ENCODE measurements around the gene NPAS3.

NPAS3 gene

GRCh38 chr14:32940711-32941667 is 2.3 kb downstream of the NPAS3 start:
- DNase-seq, result no peak

- no peak for DNase-seq
Measured at GRCh38 chr14:32941668-32942065, 3.0 kb downstream of the NPAS3 start.

- no peak for DNase-seq
Measured at GRCh38 chr14:32947081-32947480, 8.4 kb downstream of the NPAS3 start.

GRCh38 chr14:32947792-32948191 is 9.1 kb downstream of the NPAS3 start:
- DNase-seq, result no peak

- DNase-seq, result no peak
Measured at GRCh38 chr14:32950584-32950983, 11.9 kb downstream of the NPAS3 start.

GRCh38 chr14:32967421-32967820 is 28.7 kb downstream of the NPAS3 start:
- DNase-seq, result no peak

- DNase-seq, result no peak
Measured at GRCh38 chr14:32968972-32969544, 30.4 kb downstream of the NPAS3 start.

GRCh38 chr14:32977913-32978312 is 39.2 kb downstream of the NPAS3 start:
- no peak for DNase-seq

GRCh38 chr14:32978691-32979255 is 40.1 kb downstream of the NPAS3 start:
- DNase-seq, result no peak

GRCh38 chr14:32980178-32980901 is 41.7 kb downstream of the NPAS3 start:
- DNase-seq, result no peak

GRCh38 chr14:32980902-32981501 is 42.3 kb downstream of the NPAS3 start:
- DNase-seq, result no peak

GRCh38 chr14:32984241-32984930 is 45.7 kb downstream of the NPAS3 start:
- DNase-seq, result no peak

- DNase-seq, result no peak
Measured at GRCh38 chr14:32985866-32986265, 47.2 kb downstream of the NPAS3 start.

GRCh38 chr14:32986791-32987540 is 48.3 kb downstream of the NPAS3 start:
- DNase-seq, result no peak

- DNase-seq, result no peak
Measured at GRCh38 chr14:32991691-32992090, 53.0 kb downstream of the NPAS3 start.

GRCh38 chr14:32993921-32994320 is 55.2 kb downstream of the NPAS3 start:
- DNase-seq, result no peak

- no peak for DNase-seq
Measured at GRCh38 chr14:32996343-32996742, 57.7 kb downstream of the NPAS3 start.

GRCh38 chr14:32998433-32998832 is 59.8 kb downstream of the NPAS3 start:
- no peak for DNase-seq

- DNase-seq, result no peak
Measured at GRCh38 chr14:33009673-33010072, 71.0 kb downstream of the NPAS3 start.

- no peak for DNase-seq
Measured at GRCh38 chr14:33010495-33010894, 71.8 kb downstream of the NPAS3 start.

GRCh38 chr14:33014710-33015109 is 76.0 kb downstream of the NPAS3 start:
- DNase-seq, result no peak
